NAMALWA (cell line): ENCODE data around the gene OR51B5.
"Not testable (repeated sequence)": the region's sequence is repeated elsewhere in the genome, so short reads cannot be mapped to it uniquely, and the experiment has no call there.

Source experiments
- DNase-seq: peaks from one replicate; pipeline ENCODE4 v3.0.0-alpha.2; 2015; ENCODE audit warnings: low spot score

The OR51B5 gene

DNA sequence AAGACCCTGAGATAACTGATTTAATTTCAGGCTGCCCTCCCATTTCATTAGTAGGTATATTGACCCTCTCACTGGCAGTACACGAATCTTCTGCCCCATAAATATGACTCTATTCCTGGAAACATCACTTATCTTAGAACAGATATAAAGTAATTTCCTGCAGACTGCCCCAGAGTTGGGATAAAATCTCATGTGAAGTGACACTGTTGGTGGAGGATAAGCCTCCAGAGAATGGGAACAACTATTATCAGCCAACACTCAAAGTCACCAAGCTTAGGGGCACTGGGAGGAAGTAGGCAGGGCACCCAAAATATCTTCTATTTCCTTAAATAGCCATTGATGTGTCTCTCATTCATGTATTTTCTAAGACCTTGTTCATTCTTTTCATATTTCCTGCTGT, 8.2 kb downstream of the OR51B5 start:
- no peak for DNase-seq

DNA sequence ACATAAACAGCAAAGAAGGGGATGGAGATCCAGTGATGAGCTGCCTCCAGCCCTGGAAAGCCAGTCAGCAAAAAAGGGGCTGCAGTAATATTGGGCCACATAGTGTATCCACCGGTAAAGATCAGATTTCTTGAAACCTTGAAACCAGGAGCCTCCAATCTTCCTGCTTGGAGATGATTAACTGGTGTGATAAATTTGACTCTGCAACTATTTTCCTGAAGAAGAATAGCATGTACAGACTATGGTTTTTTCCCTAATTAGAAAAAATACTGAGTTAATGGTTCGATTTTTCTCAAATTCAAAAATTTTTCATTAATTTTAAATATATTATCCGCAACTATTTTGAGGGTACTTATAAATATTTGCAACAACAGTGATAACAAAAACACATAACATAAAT, 19.1 kb downstream of the OR51B5 start, which contains the start of gene OR51B2:
OR51B2 (minus strand) TSS at position 101 of the 400 bp plus-strand sequence; CDS start at position 101, 0 bp downstream.
- DNase-seq: no peak

DNA sequence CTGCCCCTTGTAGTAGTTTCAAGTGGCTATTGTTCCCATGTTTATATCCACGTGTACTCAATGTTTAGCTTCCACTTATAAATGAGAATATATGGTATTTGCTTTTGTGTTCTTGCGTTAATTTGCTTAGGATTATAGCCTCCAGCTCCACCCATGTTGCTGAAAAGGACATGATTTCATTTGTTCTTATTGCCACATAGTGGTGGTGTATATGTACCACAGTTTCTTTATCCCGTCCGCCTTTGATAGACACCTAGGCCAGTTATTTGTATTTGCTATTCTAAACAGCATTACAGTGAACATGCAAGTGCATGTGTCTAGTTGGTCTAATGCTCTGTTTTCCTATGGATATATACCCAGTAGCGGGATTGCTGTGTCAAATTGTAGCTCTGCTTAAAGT, 26.0 kb downstream of the OR51B5 start:
- no peak for DNase-seq

DNA sequence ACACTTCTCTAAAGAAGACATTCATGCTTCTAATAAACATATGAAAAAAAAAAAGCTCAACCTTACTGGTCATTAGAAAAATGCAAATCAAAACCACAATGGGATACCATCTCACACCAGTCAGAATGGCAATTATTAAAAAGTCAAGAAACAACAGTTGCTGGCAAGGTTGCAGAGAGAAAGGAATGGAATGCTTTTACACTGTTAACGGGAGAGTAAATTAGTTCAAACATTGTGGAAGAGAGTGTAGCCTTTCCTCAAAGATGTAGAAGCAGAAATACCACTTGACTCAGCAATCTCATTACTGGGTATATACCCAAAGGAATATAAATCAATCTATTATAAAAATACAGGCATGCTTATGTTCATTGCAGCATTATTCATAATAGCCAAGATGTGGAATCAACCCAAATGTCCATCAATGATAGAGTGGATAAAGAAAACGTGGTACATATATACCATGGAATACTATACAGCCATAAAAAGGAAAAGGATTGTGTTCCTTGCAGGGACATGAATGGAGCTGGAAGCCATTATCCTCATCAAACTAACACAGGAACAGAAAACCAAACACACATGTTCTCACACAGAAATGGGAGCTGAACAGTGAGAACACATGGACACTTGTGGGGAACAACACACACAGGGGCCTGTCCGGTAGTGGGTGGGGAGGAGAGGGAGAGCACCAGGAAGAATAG, 29.8 kb downstream of the OR51B5 start:
- DNase-seq: not testable (repeated sequence)

DNA sequence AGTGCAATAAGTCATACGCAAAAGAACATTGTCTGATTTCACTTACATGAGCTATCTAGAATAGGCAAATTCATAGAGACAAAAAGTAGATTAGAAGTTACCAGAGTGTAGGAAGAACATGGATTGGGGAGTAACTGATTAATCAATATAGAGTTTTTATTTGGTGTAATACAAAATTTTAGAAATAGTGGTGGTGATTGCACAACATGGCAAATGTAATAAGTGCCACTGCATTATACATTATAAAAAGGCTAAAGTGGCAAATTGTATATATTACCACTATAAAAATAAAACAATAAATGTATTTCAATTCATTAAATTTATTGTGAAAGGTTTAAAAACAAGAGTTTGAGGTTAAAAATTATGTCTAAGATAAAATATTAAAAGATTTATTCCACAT, 32.9 kb downstream of the OR51B5 start:
- no peak for DNase-seq

DNA sequence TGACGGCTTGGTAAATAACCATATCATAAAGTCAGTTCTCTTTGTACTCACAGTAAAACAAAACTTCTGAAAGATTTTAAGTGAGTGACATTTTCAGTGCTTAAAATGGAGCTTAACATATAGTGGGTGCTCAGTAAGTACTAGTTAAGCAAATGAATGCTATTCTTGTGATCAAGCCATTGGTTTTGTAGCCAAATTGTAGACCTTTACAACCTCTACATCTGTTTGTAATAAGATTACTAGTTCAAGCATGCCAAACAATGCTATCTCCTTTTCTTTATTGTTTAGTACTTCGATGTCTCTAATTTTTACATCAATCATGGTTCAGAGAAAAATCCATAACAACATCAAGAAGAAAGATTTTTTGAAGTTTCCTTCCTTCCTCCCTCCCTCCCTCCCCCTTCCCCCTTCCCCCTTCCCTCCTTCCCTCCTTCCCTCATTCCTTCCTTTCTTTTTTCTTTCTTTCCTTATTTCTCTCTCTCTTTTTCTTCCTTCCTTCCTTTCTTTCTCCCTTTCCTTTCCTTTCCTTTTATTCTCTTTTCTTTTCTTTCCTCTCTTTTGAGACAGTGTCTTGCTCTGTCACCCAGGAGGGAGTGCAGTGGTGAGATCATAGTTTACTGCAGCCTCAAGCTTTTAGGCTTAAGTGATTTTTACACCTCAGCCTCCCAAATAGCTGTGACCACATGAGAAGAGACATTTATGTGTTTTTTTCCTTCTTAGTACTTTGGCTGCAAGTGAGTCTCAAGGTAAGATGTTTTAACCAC, 35.9 kb downstream of the OR51B5 start:
- no peak for DNase-seq

DNA sequence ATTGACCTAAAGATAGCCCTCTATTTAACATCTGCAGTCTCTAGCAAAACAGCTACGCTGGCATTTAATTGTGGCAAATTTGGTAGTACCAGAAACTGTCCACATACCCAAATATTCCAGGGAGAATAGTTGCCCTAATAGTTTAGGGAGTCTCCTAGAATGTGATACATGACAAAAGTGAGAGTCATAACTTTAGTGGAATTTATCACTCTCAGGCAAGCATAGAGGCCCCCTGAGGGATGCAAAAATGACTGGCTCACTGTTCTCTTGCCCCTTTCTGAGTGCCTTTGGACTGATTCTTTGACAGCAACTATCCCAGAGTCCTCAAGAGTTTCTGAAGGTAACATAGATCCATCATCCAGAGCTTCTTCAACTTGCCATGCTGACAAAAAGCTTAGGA, 39.3 kb downstream of the OR51B5 start:
- no peak for DNase-seq

DNA sequence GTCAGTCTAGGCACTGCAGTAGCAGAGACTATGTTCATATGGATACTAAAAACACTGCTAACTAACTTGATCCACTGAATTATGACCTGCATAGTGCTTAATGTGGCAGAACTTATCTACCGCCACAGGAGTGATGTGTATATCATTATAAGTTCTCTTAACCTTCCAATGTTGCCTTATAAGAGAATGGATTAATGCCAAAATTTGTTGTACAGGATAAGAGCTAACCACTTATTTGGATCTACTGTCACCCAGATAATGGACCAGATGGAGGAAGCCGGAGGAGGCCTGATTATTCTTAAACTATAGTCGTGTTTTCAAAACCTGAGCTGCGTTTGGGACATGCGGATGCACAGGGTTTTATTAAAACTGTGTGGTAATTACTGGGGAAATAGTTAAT, 39.7 kb downstream of the OR51B5 start:
- DNase-seq: no peak

DNA sequence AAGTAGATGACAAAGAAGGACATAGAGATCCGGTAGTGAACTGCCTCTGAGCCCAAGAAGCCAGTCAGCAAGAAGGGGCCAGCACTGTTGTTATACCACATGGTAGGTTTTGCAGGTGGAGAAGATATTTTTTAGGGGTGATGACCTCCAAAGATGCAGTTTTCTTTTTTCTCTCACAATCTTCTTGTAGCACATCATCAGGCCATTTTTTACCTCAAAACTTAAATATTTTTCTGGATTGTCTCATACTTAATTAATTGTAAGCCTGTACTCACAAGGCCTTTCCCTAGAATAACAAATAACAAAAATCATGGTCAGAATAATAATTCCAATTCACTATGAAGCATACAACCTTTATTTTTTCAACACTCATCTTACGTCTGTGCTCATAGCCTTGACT, 41.5 kb downstream of the OR51B5 start, which contains the start of gene OR51B4:
OR51B4 (minus strand) TSS at position 101 of the 400 bp plus-strand sequence; CDS start at position 101, 0 bp downstream.
- DNase-seq: no peak

DNA sequence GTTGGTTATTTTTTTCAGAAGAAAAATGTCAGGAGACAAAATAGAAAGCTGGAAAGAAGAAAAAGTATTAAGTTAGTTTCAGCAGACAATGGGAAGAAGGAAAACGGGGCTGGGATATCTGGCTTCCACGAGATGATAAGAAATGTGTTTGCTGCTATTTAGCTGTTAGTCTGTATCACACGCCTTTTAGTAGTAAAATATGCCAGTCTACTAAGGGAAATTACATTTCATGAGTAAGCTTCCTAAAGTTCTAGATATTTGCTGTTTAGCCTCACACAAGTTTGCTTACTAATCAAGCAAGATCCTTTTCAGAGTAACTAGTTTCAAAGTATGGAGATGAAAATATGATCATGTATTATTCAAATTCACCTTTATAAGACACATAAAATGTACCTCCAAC, 43.1 kb downstream of the OR51B5 start:
- DNase-seq: no peak

DNA sequence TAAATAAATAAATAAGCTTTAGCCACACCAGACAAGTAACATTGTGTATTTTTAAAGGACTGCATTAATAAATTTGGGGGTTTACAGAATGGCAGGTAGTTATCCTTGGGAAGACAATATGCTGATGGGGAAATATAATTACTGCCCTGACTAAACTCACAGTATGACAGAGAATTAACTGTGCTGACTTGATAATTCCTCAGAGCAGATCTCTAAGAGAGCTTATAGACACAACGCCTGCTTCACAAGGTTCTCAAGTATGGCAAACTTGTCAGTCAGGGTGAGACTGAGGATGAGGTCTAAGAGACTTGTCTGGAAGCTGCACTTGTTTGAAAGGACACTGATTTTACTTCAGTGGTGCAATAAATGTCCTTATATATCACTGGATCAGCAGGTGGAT, 44.9 kb downstream of the OR51B5 start:
- DNase-seq: no peak

DNA sequence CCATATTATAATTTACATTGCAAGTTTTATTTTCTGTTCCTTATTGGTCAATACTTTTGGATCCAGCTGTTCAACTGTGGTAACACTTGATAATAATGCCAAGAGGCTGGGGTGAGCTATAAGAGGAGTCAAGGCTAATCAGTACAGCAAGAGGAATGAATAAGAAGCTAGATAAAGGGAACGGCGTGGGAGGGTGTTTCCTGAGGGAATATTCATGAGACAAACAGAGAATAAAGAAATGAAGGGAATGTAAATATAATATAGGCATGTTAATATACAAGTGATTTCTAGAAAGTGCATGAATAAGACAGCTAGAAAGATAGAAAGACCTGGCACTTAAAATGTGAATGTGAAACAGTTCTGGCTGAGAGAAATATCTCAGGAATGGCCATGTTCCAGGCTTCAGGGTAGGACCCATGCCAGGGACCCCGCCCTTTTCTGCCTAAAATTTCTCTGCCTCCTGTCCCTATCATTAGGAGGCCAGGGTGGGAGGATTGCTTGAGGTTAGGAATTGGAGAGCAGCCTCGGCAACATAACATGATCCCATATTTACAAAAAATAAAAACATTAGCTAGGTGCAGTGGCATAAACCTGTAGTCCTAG, 45.5 kb downstream of the OR51B5 start:
- DNase-seq: no peak

DNA sequence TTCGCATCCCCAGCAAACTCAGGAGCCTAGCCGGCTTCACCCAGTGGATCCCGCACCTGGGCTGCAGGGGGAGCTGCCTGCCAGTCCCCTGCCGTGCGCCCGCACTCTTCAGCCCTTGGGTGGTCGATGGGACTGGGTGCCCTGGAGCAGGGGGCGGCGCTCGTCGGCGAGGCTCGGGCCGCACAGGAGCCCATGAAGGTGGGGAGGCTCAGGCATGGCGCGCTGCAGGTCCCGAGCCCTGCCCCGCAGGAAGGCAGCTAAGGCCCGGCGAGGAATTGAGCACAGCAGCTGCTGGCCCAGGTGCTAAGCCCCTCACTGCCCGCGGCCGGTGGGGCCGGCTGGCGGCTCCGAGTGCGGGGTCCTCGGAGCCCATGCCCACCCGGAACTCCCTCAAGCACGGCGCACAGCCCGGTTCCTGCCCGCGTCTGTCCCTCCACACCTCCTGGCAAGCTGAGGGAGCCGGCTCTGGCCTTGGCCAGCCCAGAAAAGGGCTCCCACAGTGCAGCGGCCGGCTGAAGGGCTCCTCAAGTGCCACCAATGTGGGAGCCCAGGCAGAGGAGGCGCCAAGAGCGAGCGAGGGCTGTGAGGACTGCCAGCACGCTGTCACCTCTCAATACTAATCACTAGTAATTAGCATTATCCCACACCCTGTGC, 48.9 kb downstream of the OR51B5 start:
- not testable (repeated sequence) for DNase-seq

DNA sequence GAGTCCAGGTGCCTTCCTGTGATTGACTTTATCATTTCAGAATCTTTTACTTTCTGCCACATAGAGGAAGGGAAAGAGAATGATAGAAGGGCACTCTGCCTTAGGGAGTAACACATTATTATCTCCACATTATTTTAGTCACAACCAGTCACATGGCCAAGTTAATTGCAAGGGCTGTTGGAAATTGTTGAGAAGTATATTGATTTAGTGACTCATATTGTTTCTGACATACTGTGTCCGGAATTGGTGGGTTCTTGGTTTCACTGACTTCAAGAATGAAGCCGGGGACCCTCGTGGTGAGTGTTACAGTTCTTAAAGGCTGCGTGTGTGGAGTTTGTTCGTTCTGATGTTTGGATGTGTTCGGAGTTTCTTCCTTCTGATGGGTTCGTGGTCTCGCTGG, 50.3 kb downstream of the OR51B5 start:
- no peak for DNase-seq
